ENCODE results near the gene CABCOCO1. TPM values are rescaled to one million over a fixed set of nuclear protein-coding genes. Genes with fewer than 3 reads are reported as not detected.
A peak's percentile ranks its signal among the peaks of the same experiment; 100 is the strongest.
"Not testable (repeated sequence)": the region's sequence is repeated elsewhere in the genome, so short reads cannot be mapped to it uniquely, and the experiment has no call there.

Gene CABCOCO1
- total RNA-seq, 1 donor from 2014 or later = 3.5 TPM

DNA sequence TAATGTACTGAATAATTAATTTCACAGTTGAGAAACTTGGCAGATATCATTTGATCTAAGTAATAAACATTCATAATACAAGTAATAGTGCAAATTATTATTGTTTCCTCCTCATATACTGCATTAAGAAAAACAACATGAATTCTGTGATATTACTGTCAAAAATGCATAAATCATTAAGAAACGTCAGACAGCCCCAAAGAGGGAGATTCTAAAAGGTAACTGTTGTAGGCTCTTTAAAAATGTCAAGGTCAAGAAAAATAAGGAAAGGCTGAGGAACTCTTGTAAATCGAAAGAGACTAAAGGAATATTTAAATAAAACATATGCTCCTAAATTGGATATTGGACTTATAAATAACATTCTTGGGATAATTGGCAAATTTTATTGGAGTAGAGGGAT lies 67.9 kb downstream of the CABCOCO1 start:
- DNase-seq (no peak), ATAC-seq (no peak)
- Histone ChIP-seq H3K9me3 (no peaks in the 10 kb centered on the region), H3K27ac (no peak overlapping the region), H3K36me3 (no peaks in the 10 kb centered on the region), H3K4me1 (no peaks in the 10 kb centered on the region), H3K27me3 (ENCODE audit: low read depth) (no peaks in the 10 kb centered on the region), H3K4me3 (no peak overlapping the region)
- intact Hi-C loops (cut with DNase I) = no loop called here
- TF ChIP-seq, protein P1, sequence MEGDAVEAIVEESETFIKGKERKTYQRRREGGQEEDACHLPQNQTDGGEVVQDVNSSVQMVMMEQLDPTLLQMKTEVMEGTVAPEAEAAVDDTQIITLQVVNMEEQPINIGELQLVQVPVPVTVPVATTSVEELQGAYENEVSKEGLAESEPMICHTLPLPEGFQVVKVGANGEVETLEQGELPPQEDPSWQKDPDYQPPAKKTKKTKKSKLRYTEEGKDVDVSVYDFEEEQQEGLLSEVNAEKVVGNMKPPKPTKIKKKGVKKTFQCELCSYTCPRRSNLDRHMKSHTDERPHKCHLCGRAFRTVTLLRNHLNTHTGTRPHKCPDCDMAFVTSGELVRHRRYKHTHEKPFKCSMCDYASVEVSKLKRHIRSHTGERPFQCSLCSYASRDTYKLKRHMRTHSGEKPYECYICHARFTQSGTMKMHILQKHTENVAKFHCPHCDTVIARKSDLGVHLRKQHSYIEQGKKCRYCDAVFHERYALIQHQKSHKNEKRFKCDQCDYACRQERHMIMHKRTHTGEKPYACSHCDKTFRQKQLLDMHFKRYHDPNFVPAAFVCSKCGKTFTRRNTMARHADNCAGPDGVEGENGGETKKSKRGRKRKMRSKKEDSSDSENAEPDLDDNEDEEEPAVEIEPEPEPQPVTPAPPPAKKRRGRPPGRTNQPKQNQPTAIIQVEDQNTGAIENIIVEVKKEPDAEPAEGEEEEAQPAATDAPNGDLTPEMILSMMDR (IDR thresholded peaks at IDR 0.05) = no peak

DNA sequence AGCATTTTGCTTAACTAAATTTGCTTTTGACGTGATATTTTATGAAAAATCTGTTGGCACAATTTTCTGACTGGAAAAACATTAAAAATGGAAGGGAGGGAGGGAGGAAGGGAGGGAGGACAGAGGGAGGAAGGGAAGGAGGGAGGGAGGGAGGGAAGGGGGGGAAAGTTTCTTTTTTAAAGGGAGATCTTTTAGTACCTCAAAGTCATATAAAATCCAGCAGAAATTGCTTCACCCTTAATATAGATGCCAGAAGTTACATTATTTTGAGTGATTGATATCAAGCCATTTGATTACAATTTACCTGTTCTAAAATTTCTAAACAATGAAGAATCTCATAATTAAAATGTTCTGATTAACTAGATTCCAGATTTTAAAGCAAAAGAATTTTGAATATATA lies 68.9 kb downstream of the CABCOCO1 start:
- H3K4me3 ChIP-seq = no peak overlapping the region
- DNase-seq = no peak
- H3K9me3 ChIP-seq = no peaks in the 10 kb centered on the region
- H3K27ac ChIP-seq = no peak overlapping the region
- intact Hi-C loops (cut with DNase I) = no loop called here
- no peaks in the 10 kb centered on the region for H3K36me3 ChIP-seq
- ATAC-seq = no peak
- H3K4me1 ChIP-seq = no peaks in the 10 kb centered on the region
- no peaks in the 10 kb centered on the region for H3K27me3 ChIP-seq (ENCODE audit: low read depth)
- TF ChIP-seq, protein P1 (IDR thresholded peaks at IDR 0.05) = no peak

DNA sequence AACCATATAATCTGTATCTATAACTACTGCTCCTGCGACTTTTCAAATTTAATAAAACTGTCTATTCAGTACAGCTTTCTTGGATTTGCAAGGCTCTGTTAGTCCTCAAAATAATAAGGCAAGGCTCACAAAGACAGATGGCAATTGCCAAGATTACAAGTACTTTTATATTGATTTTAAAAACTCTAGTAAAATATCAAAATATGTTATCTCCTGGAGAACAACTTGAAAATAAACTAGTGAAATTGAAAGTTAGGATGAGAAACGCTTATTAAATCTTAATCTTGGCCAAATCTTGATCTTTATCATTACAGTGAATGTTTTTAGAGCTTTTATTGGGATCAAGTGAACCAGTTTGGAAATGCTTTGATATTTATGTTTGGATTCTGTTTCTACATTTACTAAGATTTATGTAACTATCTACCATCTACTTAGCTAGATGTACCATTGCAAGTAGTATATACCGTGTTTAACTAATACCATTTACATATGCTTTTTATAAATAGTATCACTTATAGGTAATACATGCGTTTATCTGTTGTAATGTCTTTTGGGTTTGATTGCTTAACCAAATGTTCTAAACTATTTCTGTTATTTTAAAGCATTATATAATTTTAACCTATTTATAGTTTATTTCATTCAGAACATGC lies 70.0 kb downstream of the CABCOCO1 start:
- no peak overlapping the region for H3K27ac ChIP-seq
- no peaks in the 10 kb centered on the region for H3K27me3 ChIP-seq (ENCODE audit: low read depth)
- TF ChIP-seq, protein P1 (IDR thresholded peaks at IDR 0.05) = no peak
- H3K4me3 ChIP-seq = no peak overlapping the region
- DNase-seq (no peak), ATAC-seq (no peak)
- H3K4me1 ChIP-seq = no peaks in the 10 kb centered on the region
- H3K36me3 ChIP-seq = no peaks in the 10 kb centered on the region
- intact Hi-C loops (cut with DNase I) = no loop called here
- H3K9me3 ChIP-seq = no peaks in the 10 kb centered on the region

DNA sequence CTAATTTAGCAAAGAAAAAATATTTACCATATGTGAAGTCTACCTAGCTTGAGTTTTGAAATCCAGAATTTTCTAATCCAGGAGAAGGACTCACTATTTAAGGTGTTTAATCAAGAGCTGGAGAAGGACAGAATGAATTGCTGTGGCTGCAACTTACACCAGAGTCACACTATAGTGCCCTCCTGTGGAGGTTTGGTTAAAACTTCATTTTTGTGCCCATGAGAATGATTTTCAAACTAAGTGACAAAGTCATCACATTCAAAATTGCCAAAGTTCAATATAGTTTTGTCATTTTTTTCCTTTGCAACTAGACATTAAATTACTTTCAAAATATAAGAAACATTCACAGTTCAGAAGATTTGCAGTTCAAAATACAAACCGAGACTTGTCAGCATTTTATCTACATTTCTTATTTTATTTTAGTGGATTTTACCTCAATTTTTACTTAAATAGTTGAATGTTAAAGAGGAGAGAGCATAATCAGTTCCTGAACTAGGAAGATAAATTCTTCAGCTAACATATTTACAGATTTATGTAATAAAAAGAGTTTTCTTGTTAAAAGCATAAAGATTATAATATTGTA lies 70.7 kb downstream of the CABCOCO1 start:
- no peaks in the 10 kb centered on the region for H3K9me3 ChIP-seq
- no peak overlapping the region for H3K27ac ChIP-seq
- H3K36me3 ChIP-seq = no peaks in the 10 kb centered on the region
- TF ChIP-seq, protein P1 (IDR thresholded peaks at IDR 0.05) = peak; percentile 67
- peak in 1 of 2 donors; percentile 59 for ATAC-seq
- intact Hi-C loops (cut with DNase I) = no loop called here
- H3K4me1 ChIP-seq = no peaks in the 10 kb centered on the region
- no peak for DNase-seq
- H3K4me3 ChIP-seq = no peak overlapping the region
- H3K27me3 ChIP-seq (ENCODE audit: low read depth) = no peaks in the 10 kb centered on the region

DNA sequence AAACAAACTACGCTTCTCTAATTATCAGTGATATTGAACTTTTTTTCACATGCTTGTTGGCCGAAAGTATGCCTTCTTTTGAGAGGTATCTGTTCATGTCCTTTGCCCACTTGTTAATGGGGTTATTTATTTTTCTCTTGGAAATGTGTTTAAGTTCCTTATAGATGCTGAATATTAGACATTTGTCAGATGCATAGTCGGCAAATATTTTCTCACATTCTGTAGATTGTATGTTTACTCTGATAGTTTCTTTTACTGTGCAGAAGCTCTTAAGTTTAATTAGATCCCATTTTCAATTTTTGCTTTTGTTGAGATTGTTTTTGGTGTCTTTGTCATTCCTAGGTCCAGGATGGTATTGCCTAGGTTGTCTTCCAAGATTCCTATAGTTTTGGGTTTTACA lies 73.2 kb downstream of the CABCOCO1 start:
- H3K4me3 ChIP-seq = no peak overlapping the region
- no peak for ATAC-seq
- no peaks in the 10 kb centered on the region for H3K4me1 ChIP-seq
- no peaks in the 10 kb centered on the region for H3K36me3 ChIP-seq
- TF ChIP-seq, protein P1 (IDR thresholded peaks at IDR 0.05) = no peak
- H3K27me3 ChIP-seq (ENCODE audit: low read depth) = no peaks in the 10 kb centered on the region
- intact Hi-C loops (cut with DNase I) = no loop called here
- no peak overlapping the region for H3K27ac ChIP-seq
- no peak for DNase-seq
- H3K9me3 ChIP-seq = no peaks in the 10 kb centered on the region

DNA sequence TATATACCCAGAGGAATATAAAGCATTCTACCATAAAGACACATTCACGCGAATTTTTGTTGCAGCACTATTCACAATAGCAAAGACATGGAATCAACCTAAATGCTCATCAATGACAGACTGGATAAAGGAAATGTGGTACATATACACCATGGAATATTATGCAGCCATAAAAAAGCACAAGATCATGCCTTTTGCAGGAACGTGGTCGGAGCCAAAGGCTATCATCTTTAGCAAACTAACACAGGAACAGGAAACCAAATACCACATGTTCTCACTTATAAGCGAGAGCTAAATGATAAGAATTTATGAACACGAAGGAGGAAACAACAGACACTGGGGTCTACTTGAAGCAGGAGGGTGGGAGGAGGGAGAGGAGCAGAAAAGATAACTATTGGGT lies 74.7 kb downstream of the CABCOCO1 start:
- H3K4me3 ChIP-seq; ATAC-seq; H3K4me1 ChIP-seq; H3K27ac ChIP-seq; H3K27me3 ChIP-seq (ENCODE audit: low read depth); intact Hi-C loops (cut with DNase I); H3K36me3 ChIP-seq; DNase-seq; H3K9me3 ChIP-seq: not testable (repeated sequence)
